Breast epithelium (tissue), 3 donors: ENCODE measurements around the gene REM1.
A peak's percentile ranks its signal among the peaks of the same experiment; 100 is the strongest.
"Not testable (repeated sequence)": the region's sequence is repeated elsewhere in the genome, so short reads cannot be mapped to it uniquely, and the experiment has no call there.

Source experiments
- POLR2A ChIP-seq: fragments of 450-650 bp; IDR thresholded peaks from one replicate; pipeline ENCODE4 v1.6.1; 2016; ENCODE audit warnings: antibody characterized with exemption, mild to moderate bottlenecking, moderate library complexity
- POLR2AphosphoS5 ChIP-seq, 3 donors: sonication (generic); formaldehyde crosslinking; IDR thresholded peaks; one replicate each; pipeline ENCODE4 v1.6.1; 2017; ENCODE audit warnings: antibody characterized with exemption in 3 of 3
- TF ChIP-seq, protein P1 (sequence below), 3 donors: fragments of 450-650 bp; IDR thresholded peaks; one replicate each; pipeline ENCODE4 v1.5.1; 2016 to 2017; ENCODE audit warnings: antibody characterized with exemption in 3 of 3, mild to moderate bottlenecking in 3 of 3, moderate library complexity in 3 of 3

DNA sequence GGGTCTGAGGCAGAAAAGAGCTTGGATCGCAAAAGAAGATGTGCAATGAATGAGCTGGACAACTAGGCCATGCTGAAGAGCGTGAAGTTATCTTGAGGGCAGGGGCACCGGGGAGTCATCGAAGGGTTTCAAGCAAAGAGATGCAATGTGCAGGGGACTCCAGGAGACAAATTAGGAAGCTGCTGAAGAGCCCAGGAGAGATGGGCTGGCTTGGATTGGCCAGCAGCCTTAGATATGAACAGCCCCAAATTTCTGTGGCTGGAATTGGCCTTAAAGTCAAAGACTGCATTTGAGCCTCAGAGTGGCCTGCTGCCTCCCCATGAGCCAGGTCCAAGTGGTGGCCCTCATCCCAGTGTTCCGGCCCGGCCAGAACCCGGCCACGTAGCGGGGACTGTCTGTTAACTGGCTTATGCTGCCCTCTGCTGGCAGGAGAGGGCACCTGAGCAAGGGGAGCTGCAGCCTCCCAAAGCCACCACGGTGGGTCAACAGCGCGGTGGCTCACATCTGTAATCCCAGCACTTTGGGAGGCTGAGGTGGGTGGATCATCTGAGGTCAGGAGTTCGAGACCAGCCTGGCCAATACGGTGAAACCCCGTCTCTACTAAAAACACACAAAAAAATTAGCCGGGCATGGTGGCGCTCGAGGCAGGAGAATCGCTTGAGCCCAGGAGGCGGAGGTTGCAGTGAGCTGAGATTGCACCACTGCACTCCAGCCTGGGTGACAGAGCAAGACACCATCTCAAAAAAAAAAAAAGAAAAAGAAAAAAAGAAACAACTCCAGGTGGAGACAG lies 28.0 kb downstream of the REM1 start:
- TF ChIP-seq POLR2AphosphoS5 (IDR thresholded peaks at IDR 0.05) = peak in 1 of 3 donors; percentile 43
- TF ChIP-seq, protein P1, sequence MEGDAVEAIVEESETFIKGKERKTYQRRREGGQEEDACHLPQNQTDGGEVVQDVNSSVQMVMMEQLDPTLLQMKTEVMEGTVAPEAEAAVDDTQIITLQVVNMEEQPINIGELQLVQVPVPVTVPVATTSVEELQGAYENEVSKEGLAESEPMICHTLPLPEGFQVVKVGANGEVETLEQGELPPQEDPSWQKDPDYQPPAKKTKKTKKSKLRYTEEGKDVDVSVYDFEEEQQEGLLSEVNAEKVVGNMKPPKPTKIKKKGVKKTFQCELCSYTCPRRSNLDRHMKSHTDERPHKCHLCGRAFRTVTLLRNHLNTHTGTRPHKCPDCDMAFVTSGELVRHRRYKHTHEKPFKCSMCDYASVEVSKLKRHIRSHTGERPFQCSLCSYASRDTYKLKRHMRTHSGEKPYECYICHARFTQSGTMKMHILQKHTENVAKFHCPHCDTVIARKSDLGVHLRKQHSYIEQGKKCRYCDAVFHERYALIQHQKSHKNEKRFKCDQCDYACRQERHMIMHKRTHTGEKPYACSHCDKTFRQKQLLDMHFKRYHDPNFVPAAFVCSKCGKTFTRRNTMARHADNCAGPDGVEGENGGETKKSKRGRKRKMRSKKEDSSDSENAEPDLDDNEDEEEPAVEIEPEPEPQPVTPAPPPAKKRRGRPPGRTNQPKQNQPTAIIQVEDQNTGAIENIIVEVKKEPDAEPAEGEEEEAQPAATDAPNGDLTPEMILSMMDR (IDR thresholded peaks at IDR 0.05) = peak; percentile 52 to 96 (median 87)
- not testable (repeated sequence) for TF ChIP-seq POLR2A
